Stimulated activated CD4-positive, alpha-beta T cell treated with anti-CD3 and anti-CD28 coated beads, Interleukin-12 subunit alpha, Interleukin-12 subunit beta, amount 100 ng/mL, for 48 hours (primary cell): ENCODE data around the gene ZNF451.

Experiments used
- DNase-seq, 3 donors: peaks; one replicate each; pipeline ENCODE4 v3.0.0-alpha.2; 2020; ENCODE audit warnings: low read depth in 2 of 3, low spot score in 1 of 3

ZNF451 gene

GRCh38 chr6:57147401-57147800 is 57.4 kb downstream of the ZNF451 start:
- DNase-seq = no peak

DNA sequence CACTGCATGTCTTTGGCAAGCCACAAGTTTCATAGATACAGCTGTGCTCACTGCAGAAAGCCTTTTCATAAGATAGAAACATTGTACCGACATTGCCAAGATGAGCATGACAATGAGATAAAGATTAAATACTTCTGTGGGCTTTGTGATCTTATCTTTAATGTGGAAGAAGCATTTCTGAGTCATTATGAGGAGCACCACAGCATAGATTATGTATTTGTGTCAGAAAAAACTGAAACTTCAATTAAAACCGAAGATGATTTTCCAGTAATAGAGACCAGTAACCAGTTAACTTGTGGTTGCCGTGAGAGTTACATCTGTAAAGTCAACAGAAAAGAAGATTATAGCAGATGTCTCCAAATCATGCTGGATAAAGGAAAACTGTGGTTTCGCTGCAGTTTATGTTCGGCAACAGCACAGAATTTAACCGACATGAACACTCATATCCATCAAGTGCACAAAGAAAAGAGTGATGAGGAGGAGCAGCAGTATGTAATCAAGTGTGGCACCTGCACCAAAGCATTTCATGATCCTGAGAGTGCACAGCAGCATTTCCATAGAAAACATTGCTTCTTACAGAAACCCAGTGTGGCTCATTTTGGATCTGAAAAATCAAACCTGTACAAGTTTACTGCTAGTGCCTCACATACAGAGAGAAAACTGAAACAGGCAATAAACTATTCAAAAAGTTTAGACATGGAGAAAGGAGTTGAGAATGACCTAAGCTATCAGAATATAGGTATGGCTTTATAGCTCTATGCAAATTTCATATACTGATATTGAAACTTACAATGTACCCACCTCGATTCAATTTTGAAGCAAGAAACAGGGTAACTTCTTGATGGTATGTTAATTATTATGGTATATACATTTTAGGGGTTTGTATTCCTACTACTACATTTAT is 58.2 kb downstream of the ZNF451 start:
- no peak for DNase-seq

DNA sequence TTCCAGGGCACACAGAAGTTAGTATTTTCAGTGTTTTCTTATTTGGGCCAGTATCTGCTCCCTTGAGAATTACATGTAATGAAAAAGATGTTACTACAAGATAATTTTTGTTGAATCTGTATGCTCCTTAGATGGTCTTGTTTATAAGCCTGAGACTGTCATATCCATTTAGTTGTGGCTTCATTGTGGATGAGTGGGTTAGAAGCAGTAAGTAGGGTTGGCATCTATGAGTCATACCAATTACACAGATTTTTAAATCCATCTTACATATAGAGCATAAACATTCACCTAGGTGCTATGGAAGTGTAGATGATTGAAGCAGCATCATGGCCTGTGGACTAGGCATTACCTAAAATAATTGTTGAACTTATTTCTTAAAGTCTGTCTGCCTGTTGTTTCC is 68.7 kb downstream of the ZNF451 start:
- no peak for DNase-seq

- DNase-seq = no peak
Observed at GRCh38 chr6:57159127-57159526, 69.1 kb downstream of the ZNF451 start.

DNA sequence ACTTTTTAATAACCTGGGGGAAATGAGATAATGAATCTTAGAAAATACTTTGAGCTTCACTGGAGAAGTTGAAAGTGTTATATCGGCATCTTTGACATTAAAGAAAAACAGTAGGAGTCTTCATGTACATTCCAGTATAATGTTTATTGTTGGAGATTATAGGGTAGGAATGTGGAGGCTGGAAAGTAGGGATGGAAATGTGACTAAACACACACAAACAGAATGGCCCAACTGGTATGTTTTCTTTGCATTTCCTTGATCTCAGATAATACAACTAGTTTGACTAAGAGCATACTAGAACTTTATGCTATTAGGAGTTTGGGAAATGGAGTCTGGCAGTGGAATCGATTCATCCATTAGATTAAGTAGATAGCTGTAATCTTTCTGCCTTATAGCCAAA is 72.0 kb downstream of the ZNF451 start:
- DNase-seq = no peak

DNA sequence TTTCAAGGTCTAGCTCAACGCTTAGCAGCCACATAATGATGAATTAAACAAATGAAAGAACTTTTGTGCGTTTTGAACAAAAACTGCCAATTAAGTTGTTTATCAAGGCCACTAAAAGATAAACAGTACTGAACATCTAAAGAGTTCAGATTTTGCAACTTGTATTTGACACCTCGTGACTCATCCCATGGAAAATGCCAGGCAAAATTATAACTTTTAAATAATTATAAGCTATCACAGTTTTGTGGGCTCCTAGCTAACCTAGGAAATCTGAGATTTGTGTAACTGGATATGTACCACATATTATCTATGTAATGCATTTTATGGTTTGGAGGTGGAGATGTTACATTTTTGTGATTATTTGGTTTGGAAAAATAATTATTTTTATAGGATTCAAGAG is 72.5 kb downstream of the ZNF451 start:
- no peak for DNase-seq

DNA sequence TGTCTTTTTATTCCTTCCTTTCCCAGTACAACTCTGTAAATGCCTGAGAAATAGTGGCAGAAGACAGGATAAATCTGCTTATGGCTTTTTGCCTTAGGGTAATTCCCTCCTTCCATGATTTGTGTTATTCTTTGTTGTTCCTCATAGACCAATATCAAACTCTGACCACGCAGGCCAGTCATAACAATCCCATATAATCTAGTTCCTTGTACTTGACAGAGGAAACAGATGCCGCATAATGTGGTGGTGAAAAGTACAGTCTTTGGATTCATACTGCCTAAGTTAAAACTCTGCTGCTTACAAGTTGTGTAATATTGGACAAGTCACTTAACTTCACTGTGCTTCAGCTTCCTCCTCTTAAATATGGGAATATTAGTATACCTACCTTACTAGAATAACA is 74.0 kb downstream of the ZNF451 start:
- no peak for DNase-seq

- DNase-seq = no peak
Observed at GRCh38 chr6:57165080-57165479, 75.1 kb downstream of the ZNF451 start.

GRCh38 chr6:57172136-57173055 is 82.4 kb downstream of the ZNF451 start, which contains the start of gene BAG2:
TSS of gene BAG2 (plus strand) at chr6:57172326. CDS start at chr6:57172698, 372 bp downstream.
- DNase-seq = peak; percentile 84 to 93 (median 89)

DNA sequence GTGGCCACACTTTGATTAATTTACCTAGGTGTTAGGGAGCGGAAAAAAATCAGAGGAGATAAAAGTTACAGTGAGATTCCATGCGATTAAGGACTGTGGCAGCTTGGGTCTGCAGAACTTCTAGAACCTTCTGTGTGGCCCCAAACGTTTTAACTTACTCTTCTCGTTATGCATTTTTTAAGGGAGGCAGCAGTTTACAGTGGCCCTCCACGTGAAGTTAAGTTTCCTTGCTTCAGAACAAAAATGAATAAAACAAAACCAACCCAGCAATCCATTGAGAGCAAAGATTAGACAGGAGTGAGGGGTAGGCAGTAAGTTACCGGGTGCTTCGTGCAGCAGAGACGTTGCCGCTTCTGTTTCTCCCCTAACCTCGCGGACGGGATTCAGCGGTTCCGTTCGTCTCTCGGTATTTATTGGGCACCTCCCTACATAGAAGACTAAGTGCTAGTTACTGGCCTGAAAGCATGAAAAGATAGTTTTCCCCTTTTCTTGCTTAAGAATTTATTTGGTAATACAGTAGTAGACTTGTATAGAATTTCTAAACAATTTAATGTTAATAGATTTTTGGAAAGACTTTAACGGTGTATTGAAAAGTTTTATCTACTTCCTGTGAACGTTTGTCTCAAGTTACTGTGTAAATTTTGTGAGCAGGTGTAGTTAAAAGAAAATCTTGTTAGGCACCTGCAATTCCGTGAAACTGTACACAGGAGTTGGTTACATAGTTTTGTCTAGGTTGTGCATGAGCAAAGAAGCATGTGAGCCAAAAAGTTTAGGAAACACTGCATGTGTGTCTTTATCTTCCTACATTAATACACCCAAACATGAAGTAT is 83.3 kb downstream of the ZNF451 start:
- no peak for DNase-seq

DNA sequence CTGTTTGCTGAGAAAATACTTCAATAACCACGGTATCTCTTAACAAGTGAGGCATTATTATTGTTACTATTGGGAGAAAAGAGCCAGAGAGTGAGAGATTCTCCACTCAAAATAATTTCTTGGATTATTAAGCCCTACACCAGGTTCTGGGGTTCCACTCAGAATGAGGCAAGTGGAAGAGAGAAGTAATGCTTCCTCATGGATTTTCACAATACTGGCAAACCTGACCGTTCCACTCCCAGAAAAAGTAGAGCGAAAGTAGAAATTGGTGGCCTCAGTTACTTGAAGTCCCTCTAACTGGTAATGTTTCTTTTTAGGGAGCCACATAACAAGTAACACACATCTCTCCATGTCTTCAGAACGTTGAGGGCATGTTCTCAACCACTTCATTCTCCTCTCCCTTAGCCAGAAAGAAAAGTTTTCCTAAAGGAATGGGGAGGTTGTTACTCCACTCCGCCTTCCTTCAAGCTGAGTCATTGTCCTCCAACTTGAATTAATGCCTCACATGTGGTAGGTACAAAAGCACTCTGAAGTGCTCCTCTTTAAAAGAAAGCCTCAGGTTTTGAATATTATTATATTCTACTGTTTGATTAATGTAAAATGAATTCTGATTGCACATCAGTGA is 84.0 kb downstream of the ZNF451 start:
- DNase-seq = no peak

- no peak for DNase-seq
Observed at GRCh38 chr6:57174511-57174907, 84.5 kb downstream of the ZNF451 start.

DNA sequence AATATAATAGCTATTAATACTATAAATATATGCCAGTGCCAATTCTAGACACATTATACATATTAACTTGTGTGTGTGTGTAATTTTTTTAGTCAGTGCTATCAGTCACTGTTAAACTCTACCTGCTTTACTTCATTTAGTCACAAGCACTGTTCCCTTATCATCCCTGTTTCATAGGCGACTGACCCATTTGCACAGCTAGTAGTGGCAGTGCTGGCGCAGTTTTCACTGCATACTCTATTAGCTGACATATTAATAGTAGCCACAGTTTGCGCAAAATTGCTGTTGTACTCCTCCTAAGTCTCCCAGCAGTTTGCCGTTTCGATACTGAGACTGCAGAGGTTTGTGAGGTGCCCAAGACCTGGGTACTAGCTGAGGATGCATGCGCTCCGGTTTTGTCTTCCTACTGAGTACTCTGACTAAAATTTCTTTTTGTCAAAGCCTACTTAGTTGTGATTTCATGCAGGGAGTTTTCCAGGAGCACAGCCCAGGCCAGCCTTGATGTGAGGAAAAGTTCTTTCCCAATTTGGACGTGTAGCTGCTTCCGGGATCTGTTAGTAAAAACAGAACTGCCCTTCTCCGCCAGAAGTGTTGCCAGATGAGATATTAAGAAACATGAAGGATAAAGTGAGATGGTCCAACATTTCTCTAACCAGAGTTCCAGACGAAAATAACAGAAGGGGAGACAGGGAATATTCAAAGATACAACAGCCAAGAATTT is 87.7 kb downstream of the ZNF451 start:
- no peak for DNase-seq

- DNase-seq = no peak
Observed at GRCh38 chr6:57180596-57180995, 90.6 kb downstream of the ZNF451 start.

- no peak for DNase-seq
Observed at GRCh38 chr6:57182017-57182432, 92.0 kb downstream of the ZNF451 start.

- no peak for DNase-seq
Observed at GRCh38 chr6:57183336-57183735, 93.3 kb downstream of the ZNF451 start.

DNA sequence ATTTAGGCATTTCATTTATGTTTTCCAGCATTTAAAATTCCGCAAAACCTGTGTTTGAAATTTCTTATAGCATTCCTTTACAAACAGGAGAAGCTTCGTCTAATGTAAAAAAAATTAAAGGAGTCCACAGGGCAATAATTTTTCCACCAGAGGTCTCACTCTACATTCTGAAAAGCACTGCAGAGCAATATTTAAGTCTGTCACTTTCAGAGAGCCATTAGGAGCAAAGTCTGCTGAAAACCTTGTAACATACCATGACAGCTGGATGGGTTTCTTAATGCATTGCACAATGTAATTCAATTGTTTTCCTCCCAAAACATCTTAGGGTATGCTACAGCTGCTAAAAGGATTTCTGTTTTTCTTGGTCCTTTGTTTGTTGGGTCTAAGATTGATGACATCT is 100.2 kb downstream of the ZNF451 start:
- no peak for DNase-seq

DNA sequence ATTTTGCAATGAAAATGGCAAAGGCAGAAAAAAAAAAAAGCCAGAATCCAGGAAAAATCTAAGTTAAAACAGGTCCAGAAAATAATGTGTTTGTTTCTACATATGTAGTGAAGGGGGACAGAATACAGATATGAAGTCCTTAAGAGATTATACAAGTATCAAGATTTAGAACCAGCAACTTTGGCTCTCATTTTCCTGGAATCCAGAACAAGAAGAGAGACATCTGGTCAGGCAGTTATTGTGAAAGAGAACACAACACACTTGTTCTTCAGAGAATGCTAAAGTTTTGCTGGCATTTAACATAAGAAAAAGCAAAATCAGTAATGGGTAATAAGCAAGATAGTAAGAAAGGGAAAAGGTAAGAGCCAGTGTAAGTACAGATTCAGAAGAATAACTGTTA is 103.2 kb downstream of the ZNF451 start:
- no peak for DNase-seq

DNA sequence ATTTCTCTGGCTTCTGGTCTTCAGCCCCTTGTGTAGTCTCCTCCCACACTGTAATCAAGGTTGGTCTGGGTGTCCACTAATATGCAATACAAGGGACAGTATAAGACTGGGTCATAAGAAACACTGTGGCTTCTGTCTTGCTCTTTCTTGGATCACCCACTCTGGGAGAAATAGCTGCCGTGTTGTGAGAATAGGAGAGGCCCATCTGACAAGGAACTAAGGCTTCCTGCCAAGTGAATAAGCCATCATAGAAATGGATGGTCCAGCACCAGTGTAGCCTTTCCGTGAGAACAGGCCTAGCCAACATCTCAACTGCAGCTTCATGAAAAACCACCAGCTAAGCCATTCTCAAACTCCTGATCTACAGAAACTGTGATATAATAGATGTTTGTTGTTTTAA is 105.5 kb downstream of the ZNF451 start:
- no peak for DNase-seq
